Measurements from ENCODE around the gene STK38L.

STK38L gene

DNA sequence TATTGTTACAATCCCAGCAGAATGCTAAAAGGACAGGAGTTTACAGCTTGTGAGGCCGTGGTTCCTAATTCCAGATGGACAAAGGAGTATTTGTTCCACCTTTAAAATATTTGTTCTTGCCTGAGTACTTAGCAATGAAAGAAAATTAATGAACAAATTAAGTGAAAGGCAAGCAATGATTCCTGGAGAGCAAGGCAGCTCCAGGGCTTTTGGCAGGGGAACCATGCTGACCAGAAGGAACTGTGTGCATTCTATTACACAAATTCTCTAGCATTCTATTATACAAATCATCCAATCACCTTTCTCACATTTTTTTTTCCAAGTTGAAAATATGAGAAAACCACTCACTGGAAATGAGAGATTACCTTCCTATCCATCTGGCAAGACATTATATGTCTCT, 86.8 kb downstream of the STK38L start:
- H3K36me3 ChIP-seq (ENCODE audit: control insufficient read depth, insufficient read depth, low read length) = peaks cover 4% of the 10 kb centered on the region
- no peaks in the 10 kb centered on the region for H3K27me3 ChIP-seq (replicated peaks; ENCODE audit: control insufficient read depth, insufficient read depth, low read length)
- no peak for DNase-seq (ENCODE audit: extremely low read depth, insufficient read length)
- TF ChIP-seq, protein P1, sequence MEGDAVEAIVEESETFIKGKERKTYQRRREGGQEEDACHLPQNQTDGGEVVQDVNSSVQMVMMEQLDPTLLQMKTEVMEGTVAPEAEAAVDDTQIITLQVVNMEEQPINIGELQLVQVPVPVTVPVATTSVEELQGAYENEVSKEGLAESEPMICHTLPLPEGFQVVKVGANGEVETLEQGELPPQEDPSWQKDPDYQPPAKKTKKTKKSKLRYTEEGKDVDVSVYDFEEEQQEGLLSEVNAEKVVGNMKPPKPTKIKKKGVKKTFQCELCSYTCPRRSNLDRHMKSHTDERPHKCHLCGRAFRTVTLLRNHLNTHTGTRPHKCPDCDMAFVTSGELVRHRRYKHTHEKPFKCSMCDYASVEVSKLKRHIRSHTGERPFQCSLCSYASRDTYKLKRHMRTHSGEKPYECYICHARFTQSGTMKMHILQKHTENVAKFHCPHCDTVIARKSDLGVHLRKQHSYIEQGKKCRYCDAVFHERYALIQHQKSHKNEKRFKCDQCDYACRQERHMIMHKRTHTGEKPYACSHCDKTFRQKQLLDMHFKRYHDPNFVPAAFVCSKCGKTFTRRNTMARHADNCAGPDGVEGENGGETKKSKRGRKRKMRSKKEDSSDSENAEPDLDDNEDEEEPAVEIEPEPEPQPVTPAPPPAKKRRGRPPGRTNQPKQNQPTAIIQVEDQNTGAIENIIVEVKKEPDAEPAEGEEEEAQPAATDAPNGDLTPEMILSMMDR (IDR thresholded peaks at IDR 0.05; ENCODE audit: insufficient read depth, low read length, poor library complexity, severe bottlenecking) = no peak
- no peak overlapping the region for H3K4me3 ChIP-seq (replicated peaks; ENCODE audit: low read depth, low read length)

DNA sequence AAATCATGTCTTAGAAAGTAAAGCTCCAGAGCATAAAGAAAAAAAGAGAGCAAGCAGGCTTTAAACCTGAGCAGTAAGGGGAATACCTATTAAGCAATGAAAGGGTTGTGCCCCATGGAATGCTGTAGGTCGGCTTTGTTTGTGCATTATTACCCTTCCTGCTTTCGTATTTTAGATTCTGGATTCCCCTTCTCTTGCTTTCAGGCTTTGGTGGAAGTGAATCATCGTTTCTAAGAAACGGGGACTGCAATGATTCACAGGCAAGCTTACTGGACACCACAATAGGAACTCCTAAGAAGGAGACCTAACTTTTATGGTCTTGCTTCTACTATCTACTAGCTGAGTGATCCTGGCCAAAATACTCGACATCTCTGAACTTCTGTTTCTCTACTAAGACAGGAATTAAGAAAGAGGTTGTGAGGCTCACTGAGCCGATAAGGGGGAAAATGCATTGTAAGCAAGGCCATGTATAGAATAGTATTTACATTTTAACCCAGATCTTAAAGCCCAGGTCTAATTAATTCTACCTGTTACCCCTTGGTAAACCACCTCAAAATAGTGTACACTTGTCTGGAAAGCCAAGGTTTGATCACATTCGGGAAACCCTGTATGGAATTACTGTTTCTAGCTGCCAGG, 87.3 kb downstream of the STK38L start:
- Histone ChIP-seq H3K27me3 (replicated peaks; ENCODE audit: control insufficient read depth, insufficient read depth, low read length) (no peaks in the 10 kb centered on the region), H3K36me3 (ENCODE audit: control insufficient read depth, insufficient read depth, low read length) (peaks cover 4% of the 10 kb centered on the region), H3K4me3 (replicated peaks; ENCODE audit: low read depth, low read length) (peak overlapping the region; percentile 86)
- peak; percentile 43 for DNase-seq (ENCODE audit: extremely low read depth, insufficient read length)
- TF ChIP-seq, protein P1 (IDR thresholded peaks at IDR 0.05; ENCODE audit: insufficient read depth, low read length, poor library complexity, severe bottlenecking) = no peak

DNA sequence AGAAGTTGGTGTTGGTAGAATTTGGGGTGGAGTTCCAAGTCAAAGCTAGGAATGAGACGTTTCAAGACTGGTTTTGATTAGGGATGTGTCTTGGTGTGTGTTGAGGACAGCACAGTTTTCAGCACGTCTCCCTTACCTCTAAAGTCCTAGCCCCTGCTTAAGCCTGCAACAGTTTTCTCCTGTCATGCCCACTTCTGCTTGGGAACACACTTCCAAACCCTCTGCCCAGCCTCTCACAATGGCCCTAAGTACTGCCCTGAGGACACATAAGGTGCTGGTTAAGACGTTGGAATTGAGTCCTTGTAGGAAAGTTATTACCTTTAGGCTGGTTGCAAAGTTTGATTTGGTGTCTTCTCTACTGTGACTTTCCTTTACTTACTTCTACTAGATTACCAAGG, 87.8 kb downstream of the STK38L start:
- no peak for DNase-seq (ENCODE audit: extremely low read depth, insufficient read length)
- Histone ChIP-seq H3K4me3 (replicated peaks; ENCODE audit: low read depth, low read length) (peak overlapping the region; percentile 86), H3K27me3 (replicated peaks; ENCODE audit: control insufficient read depth, insufficient read depth, low read length) (no peaks in the 10 kb centered on the region), H3K36me3 (ENCODE audit: control insufficient read depth, insufficient read depth, low read length) (peaks cover 1% of the 10 kb centered on the region)
- TF ChIP-seq, protein P1 (IDR thresholded peaks at IDR 0.05; ENCODE audit: insufficient read depth, low read length, poor library complexity, severe bottlenecking) = no peak

DNA sequence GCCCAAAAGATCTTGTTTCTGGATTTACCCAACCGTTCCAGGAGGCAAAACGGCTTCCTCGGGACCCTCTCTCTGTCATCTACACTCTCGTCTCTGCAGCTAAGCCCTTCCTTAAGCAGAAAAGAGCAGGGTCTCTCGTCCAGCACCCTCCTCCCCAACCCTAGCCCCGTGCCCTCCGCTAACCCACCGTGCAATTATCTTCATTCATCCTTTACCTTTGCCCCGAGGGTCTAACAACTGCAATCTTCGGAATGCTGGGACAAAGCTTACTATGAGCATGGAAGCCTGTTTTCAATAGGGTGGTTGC, 88.3 kb downstream of the STK38L start:
- Histone ChIP-seq H3K27me3 (replicated peaks; ENCODE audit: control insufficient read depth, insufficient read depth, low read length) (no peaks in the 10 kb centered on the region), H3K36me3 (ENCODE audit: control insufficient read depth, insufficient read depth, low read length) (peaks cover 1% of the 10 kb centered on the region; the same call in 1 of the 2 replicates), H3K4me3 (replicated peaks; ENCODE audit: low read depth, low read length) (peak overlapping the region; percentile 86)
- no peak for DNase-seq (ENCODE audit: extremely low read depth, insufficient read length)
- TF ChIP-seq, protein P1 (IDR thresholded peaks at IDR 0.05; ENCODE audit: insufficient read depth, low read length, poor library complexity, severe bottlenecking) = no peak

DNA sequence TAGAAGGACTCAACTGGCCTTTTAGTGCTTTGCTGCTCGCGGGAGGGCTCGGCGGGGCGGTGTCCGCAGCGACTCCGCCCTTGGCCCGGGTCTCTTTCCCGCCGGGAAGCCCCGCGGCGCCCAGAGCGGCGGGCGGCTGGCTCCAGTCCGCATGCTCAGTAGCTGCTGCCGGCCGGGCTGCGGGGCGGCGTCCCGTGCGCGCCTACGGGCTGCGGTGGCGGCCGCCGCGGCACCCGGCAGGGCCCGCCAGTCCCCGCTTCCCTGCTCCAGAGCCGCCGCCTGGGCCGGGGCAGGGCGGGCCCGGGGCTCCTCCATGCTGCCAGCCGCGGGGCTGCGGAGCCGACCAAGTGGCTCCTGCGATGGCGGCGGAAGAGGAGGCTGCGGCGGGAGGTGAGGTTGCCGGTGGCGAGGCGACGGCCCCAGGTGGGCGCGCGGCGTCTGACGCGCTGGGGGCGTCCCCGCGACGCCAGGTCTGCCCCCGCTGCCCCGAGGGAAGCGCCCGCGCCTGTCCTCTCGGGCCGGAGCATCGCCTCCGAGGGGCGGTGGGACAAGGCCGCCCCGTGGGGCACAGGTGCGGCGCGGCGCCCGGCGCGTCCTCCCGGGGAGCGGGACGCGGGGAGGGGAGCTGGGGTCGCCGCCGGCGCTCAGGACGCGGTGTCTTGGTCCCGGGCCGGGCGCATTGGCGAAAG, 88.8 kb downstream of the STK38L start, which contains the start of gene BMAL2:
BMAL2 (plus strand) TSS at position 123 of the 689 bp plus-strand sequence; CDS start at position 360, 237 bp downstream.
- TF ChIP-seq, protein P1 (IDR thresholded peaks at IDR 0.05; ENCODE audit: insufficient read depth, low read length, poor library complexity, severe bottlenecking) = no peak
- peak; percentile 81 for DNase-seq (ENCODE audit: extremely low read depth, insufficient read length)
- Histone ChIP-seq H3K36me3 (ENCODE audit: control insufficient read depth, insufficient read depth, low read length) (no peaks in the 10 kb centered on the region), H3K4me3 (replicated peaks; ENCODE audit: low read depth, low read length) (peak within 1 kb of the TSS; percentile 86), H3K27me3 (replicated peaks; ENCODE audit: control insufficient read depth, insufficient read depth, low read length) (no peaks in the 10 kb centered on the region)
